Gastroesophageal sphincter (tissue), 4 donors: Measurements from ENCODE around the gene ERCC5. TPM values are rescaled to one million over a fixed set of nuclear protein-coding genes. Genes with fewer than 3 reads are reported as not detected.

Source experiments
- ATAC-seq: fragments of 150-250 bp; one replicate; pipeline ENCODE4 v1.9.1; 2016; ENCODE audit warnings: mild to moderate bottlenecking, moderate library complexity
- H3K27ac ChIP-seq, 4 donors: fragments of 200-600 bp; sonication (generic) in 3 of 4; 1 replicate in 3 of 4; 2 replicates in 1 of 4; pipeline ENCODE4 v1.5.1; 2016 to 2019
- H3K27me3 ChIP-seq: fragments of 200-600 bp; sonication (generic); one replicate; pipeline ENCODE4 v1.5.1; 2019
- H3K36me3 ChIP-seq, 2 donors: fragments of 200-600 bp; sonication (generic); one replicate each; pipeline ENCODE4 v1.5.1; 2019; ENCODE audit warnings: control low read depth in 1 of 2
- H3K4me1 ChIP-seq, 3 donors: fragments of 200-600 bp; sonication (generic); 1 replicate in 2 of 3; 2 replicates in 1 of 3; pipeline ENCODE4 v1.5.1; 2016 to 2019; ENCODE audit warnings: control low read depth in 2 of 3
- H3K4me3 ChIP-seq, 2 donors: fragments of 200-600 bp; sonication (generic); one replicate each; pipeline ENCODE4 v1.5.1; 2019; ENCODE audit warnings: mild to moderate bottlenecking in 1 of 2, moderate library complexity in 1 of 2
- H3K9me3 ChIP-seq, 3 donors: fragments of 200-600 bp; sonication (generic); one replicate each; pipeline ENCODE4 v1.5.1; 2017 to 2019; ENCODE audit warnings: control low read depth in 2 of 3
- EP300 ChIP-seq: sonication (generic); formaldehyde crosslinking; IDR thresholded peaks from one replicate; pipeline ENCODE4 v1.6.1; 2017; ENCODE audit warnings: antibody characterized with exemption, mild to moderate bottlenecking
- POLR2A ChIP-seq, 2 donors: fragments of 450-650 bp; IDR thresholded peaks; one replicate each; pipeline ENCODE4 v1.6.1; 2017; ENCODE audit warnings: antibody characterized with exemption in 2 of 2, mild to moderate bottlenecking in 2 of 2, moderate library complexity in 1 of 2
- POLR2AphosphoS5 ChIP-seq: sonication (generic); formaldehyde crosslinking; IDR thresholded peaks from one replicate; pipeline ENCODE4 v1.6.1; 2017; ENCODE audit warnings: antibody characterized with exemption
- WGBS, 2 donors: methylation state at CpG; one replicate each; pipeline ENCODE4 v1.1.5; 2018; ENCODE audit warnings: low coverage in 1 of 2; 5-methylcytosine and 5-hydroxymethylcytosine counted together
- total RNA-seq, 4 donors: library from RNA; depleted of rRNA; stranded (reverse); fragments of >200 nt; gene quantifications; one replicate each; pipeline ENCODE4 v1.1.0, GENCODE V29; 2016
- TF ChIP-seq, protein P1 (sequence below), 4 experiments: fragments of 200-600 bp in 2 of 4; fragments of 450-650 bp in 2 of 4; sonication (generic) in 1 of 4; IDR thresholded peaks; one replicate each; pipeline ENCODE4 v1.5.1; 2017 to 2019; ENCODE audit warnings: antibody characterized with exemption in 4 of 4, mild to moderate bottlenecking in 2 of 4, moderate library complexity in 2 of 4

ERCC5 gene
- total RNA-seq, 4 donors from 2014 or later = 57.5 to 75.6 (median 65.2) TPM

DNA sequence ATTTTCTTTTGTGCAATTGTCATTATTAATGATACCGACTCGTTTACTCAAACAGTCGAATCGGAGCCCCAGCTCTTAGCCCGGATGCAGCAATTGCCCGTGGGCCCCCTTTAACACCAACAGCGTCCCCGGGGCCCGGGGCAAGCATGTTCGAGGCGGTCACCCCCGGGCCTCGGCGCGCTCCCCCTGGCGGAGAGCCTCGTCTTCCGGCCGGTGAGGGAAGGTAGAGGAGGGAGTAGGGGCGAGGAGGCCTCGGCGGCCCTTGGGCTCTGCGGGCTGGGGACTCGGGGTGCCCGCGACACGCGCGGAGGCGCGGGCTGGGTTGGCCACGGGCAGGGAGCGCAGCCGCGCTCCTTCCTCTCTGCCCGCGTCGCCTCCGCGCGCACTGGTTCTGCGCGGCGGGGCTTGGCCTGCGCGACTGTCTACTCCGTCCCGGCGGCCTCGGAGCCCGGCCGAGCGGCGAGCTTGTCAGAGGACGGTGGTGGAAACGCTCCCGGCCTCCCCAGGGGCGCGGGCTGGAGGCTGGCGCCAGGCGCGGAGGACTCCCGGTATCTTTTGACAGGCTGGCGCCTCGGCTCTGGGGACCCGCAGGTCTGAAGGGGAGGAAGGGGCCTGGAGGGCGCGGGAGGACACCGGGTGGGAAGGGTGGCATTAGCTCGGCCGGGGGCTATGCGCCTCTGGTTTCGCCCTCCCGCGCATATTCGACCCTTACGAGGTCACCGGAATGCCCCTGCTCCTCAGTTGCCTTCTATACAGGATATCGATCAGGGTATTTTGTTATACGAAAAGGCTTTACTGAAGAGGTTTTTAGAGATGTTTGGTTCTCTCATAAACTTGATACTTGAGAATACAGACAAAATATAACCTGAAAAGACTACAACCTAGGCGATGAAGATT, 45.4 kb upstream of the ERCC5 start:
- TF ChIP-seq POLR2AphosphoS5 = peak; percentile 46
- TF ChIP-seq EP300 = no peak
- TF ChIP-seq, protein P1, sequence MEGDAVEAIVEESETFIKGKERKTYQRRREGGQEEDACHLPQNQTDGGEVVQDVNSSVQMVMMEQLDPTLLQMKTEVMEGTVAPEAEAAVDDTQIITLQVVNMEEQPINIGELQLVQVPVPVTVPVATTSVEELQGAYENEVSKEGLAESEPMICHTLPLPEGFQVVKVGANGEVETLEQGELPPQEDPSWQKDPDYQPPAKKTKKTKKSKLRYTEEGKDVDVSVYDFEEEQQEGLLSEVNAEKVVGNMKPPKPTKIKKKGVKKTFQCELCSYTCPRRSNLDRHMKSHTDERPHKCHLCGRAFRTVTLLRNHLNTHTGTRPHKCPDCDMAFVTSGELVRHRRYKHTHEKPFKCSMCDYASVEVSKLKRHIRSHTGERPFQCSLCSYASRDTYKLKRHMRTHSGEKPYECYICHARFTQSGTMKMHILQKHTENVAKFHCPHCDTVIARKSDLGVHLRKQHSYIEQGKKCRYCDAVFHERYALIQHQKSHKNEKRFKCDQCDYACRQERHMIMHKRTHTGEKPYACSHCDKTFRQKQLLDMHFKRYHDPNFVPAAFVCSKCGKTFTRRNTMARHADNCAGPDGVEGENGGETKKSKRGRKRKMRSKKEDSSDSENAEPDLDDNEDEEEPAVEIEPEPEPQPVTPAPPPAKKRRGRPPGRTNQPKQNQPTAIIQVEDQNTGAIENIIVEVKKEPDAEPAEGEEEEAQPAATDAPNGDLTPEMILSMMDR (IDR thresholded peaks at IDR 0.05) = peak; percentile 54 to 87 (median 66)
- TF ChIP-seq POLR2A (IDR thresholded peaks at IDR 0.05) = peak; percentile 27 to 32
- ATAC-seq = peak; percentile 79
- Histone ChIP-seq H3K27ac (peak overlapping the region; percentile 36 to 91 (median 90)), H3K4me1 (peaks cover 0 to 47% (median 7%) of the 10 kb centered on the region in 3 donors), H3K9me3 (no peaks in the 10 kb centered on the region), H3K4me3 (peak overlapping the region; percentile 63 to 91), H3K27me3 (no peaks in the 10 kb centered on the region), H3K36me3 (peaks cover 0 to 6% of the 10 kb centered on the region in 2 donors)
- WGBS, 2 donors = 3 to 17% methylated on average over 2 to 10 of the region's 81 CpGs

DNA sequence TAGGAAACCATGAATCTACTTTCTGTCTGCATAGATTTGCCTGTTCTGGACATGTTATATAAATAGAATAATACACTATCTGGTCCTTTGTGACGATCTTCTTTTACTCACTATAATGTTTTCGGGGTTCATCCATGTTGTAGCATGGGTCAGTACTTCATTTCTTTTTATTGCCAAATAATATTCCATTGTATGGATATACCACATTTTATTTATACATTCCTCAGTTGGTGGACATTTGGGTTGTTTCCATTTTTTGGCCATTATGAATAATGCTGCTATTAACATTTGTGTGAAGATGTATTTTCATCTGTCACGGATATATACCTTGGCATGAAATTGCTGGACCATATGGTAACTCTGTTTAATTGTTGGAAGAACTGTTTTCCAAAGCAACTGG, 40.2 kb upstream of the ERCC5 start:
- 91 to 94% methylated on average over 3 of the region's 3 CpGs for WGBS, 2 donors
- Histone ChIP-seq H3K9me3 (no peaks in the 10 kb centered on the region), H3K4me1 (peaks cover 0 to 20% (median 0%) of the 10 kb centered on the region in 3 donors), H3K36me3 (peaks cover 0 to 13% of the 10 kb centered on the region in 2 donors), H3K27ac (no peak overlapping the region), H3K27me3 (no peaks in the 10 kb centered on the region), H3K4me3 (no peak overlapping the region)
- TF ChIP-seq, protein P1 (IDR thresholded peaks at IDR 0.05) = no peak
- TF ChIP-seq POLR2AphosphoS5 (no peak), EP300 (no peak), POLR2A (IDR thresholded peaks at IDR 0.05) (no peak)
- no peak for ATAC-seq

GRCh38 chr13:102807699-102808098, 38.1 kb upstream of the ERCC5 start:
- H3K9me3 ChIP-seq = peaks cover 0 to 9% (median 0%) of the 10 kb centered on the region in 3 donors
- no peak for ATAC-seq
- TF ChIP-seq, protein P1 (IDR thresholded peaks at IDR 0.05) = no peak
- TF ChIP-seq POLR2AphosphoS5 (no peak), POLR2A (IDR thresholded peaks at IDR 0.05) (no peak), EP300 (no peak)
- WGBS, 2 donors = 96 to 100% methylated on average over 3 of the region's 3 CpGs
- H3K36me3 ChIP-seq = peaks cover 0 to 26% of the 10 kb centered on the region in 2 donors
- no peaks in the 10 kb centered on the region for H3K27me3 ChIP-seq
- H3K4me1 ChIP-seq = peaks cover 0 to 3% (median 0%) of the 10 kb centered on the region in 3 donors
- no peak overlapping the region for H3K27ac ChIP-seq
- no peak overlapping the region for H3K4me3 ChIP-seq

DNA sequence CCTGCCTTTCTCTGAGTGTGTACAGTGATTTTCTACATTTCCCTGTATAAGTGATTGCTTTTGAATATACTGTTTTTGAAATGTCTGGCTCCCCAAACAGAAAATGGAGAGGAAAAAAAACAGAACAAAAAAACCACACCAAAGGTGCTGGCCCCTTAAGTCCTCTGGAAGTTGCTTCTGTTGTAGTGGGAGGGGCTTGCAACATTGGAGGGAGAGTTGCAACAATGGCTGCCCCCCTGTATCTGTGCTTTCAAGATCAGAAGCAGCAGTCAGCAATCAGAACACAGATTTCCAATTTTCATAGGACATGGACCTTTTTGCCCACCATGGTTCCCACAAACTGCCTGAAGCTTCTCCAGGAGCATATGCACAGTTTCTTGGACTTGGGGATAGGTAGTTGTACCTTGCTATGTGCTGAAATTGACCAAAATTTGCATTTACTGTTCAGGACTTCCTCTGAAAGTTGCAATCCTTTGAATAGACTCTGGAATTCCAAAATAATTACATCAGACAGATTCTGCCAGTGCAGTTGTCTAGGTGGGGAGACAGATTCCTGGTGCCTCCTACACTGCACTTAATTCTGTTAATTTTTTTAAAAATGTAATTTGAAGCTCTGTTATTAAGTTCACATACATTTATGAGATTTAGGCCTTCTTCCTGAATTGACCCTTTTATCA, 33.1 kb upstream of the ERCC5 start:
- no peak overlapping the region for H3K27ac ChIP-seq
- TF ChIP-seq POLR2A (IDR thresholded peaks at IDR 0.05) (no peak), EP300 (no peak), POLR2AphosphoS5 (no peak)
- TF ChIP-seq, protein P1 (IDR thresholded peaks at IDR 0.05) = no peak
- ATAC-seq = no peak
- peaks cover 0 to 35% of the 10 kb centered on the region in 2 donors for H3K36me3 ChIP-seq
- H3K9me3 ChIP-seq = peaks cover 0 to 9% (median 0%) of the 10 kb centered on the region in 3 donors
- H3K27me3 ChIP-seq = no peaks in the 10 kb centered on the region
- H3K4me1 ChIP-seq = peaks cover 0 to 7% (median 0%) of the 10 kb centered on the region in 3 donors
- no peak overlapping the region for H3K4me3 ChIP-seq
